Measurements from ENCODE around the gene ZNF177.

The ZNF177 gene

DNA sequence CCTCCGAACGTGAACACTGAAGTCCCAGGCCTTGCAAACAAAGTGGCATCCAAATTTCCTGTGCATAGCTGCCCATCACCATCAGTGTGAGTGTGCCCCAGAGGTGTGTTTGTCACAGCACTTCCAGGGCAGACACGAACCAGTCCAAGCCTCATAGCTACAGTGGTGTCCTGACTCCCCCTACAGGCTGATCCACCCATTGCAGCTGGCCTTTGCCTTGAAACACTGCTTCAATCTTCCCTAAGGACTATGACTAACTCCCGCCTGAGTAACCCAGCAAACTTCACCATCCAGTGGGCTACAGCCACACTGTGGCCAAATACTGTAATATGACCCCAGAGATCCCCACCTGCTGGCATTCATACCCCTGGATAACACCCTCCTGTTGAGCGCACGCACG is 68.7 kb downstream of the ZNF177 start:
- no peak for DNase-seq

Measured in SHP77 treated with DMSO at 0.1 percent for 48 hours (cell line).